AG09309 (cell line): ENCODE measurements around the gene LYPD4.

Source experiments
- DNase-seq: peaks from one replicate; pipeline ENCODE4 v3.0.0-alpha.2; 2010; ENCODE audit warnings: low read depth
- H3K4me3 ChIP-seq: 2 replicates; pipeline ENCODE4 v1.5.1; 2011; ENCODE audit warnings: mild to moderate bottlenecking, low read depth, low read length, moderate library complexity; ENCODE audit not compliant: control insufficient read depth
- CTCF ChIP-seq: IDR thresholded peaks from 2 replicates; pipeline ENCODE4 v1.5.1; 2011; ENCODE audit warnings: mild to moderate bottlenecking, low read depth, low read length, inconsistent platforms; ENCODE audit not compliant: insufficient read depth, control insufficient read depth; ENCODE audit errors: missing control alignments

The LYPD4 gene

GRCh38 chr19:41801031-41801430, 43.5 kb downstream of the LYPD4 start:
- DNase-seq: no peak
- no peak overlapping the region for H3K4me3 ChIP-seq

GRCh38 chr19:41799444-41800000, 45.0 kb downstream of the LYPD4 start:
- DNase-seq: no peak
- H3K4me3 ChIP-seq: no peak overlapping the region
- no peak for TF ChIP-seq CTCF

More at GRCh38 chr19:41801031-41801430, 43.5 kb downstream of the LYPD4 start:
- TF ChIP-seq CTCF: no peak

- TF ChIP-seq CTCF: no peak
- no peak for DNase-seq
- H3K4me3 ChIP-seq: no peak overlapping the region
Measured at GRCh38 chr19:41796901-41797300, 47.6 kb downstream of the LYPD4 start.

GRCh38 chr19:41796362-41796761, 48.1 kb downstream of the LYPD4 start, which contains the start of gene CEACAM3:
Gene CEACAM3 (plus strand): TSS chr19:41796587. CDS start chr19:41796678, 91 bp downstream.
- TF ChIP-seq CTCF: no peak
- H3K4me3 ChIP-seq: no peak within 1 kb of the TSS
- no peak for DNase-seq

- no peak for DNase-seq
- no peak overlapping the region for H3K4me3 ChIP-seq
- TF ChIP-seq CTCF: peak; percentile 81
Measured at GRCh38 chr19:41795031-41795461, 49.4 kb downstream of the LYPD4 start.

- no peak overlapping the region for H3K4me3 ChIP-seq
- no peak for DNase-seq
- TF ChIP-seq CTCF: no peak
Measured at GRCh38 chr19:41793414-41793727, 51.1 kb downstream of the LYPD4 start.
